PFSK-1 (cell line): ENCODE measurements around the gene NECTIN1.

Experiments
- FOXP2 ChIP-seq: optimal IDR thresholded peaks from 2 replicates; pipeline ENCODE3; 2011; ENCODE audit warnings: borderline replicate concordance, control low read depth, inconsistent platforms; ENCODE audit not compliant: insufficient read depth; ENCODE audit errors: extremely low read length, extremely low read depth
- SIN3A ChIP-seq: IDR thresholded peaks from 2 replicates; pipeline ENCODE4 v1.6.1; 2012; ENCODE audit warnings: mild to moderate bottlenecking, low read length, moderate library complexity, borderline replicate concordance; ENCODE audit not compliant: insufficient read depth
- TAF1 ChIP-seq: IDR thresholded peaks from 2 replicates; pipeline ENCODE4 v1.6.1; 2012; ENCODE audit warnings: low read length, control low read depth, borderline replicate concordance; ENCODE audit not compliant: insufficient read depth
- TF ChIP-seq, protein P1 (sequence below), 2 experiments: IDR thresholded peaks; 2 replicates each; pipeline versions ENCODE4 v1.6.1 to v1.8.0; 2011 to 2012; ENCODE audit warnings: low read depth in 2 of 2, low read length in 2 of 2, control low read depth in 1 of 2, inconsistent platforms in 1 of 2, mild to moderate bottlenecking in 1 of 2, moderate library complexity in 1 of 2; ENCODE audit not compliant: insufficient read depth in 1 of 2

DNA sequence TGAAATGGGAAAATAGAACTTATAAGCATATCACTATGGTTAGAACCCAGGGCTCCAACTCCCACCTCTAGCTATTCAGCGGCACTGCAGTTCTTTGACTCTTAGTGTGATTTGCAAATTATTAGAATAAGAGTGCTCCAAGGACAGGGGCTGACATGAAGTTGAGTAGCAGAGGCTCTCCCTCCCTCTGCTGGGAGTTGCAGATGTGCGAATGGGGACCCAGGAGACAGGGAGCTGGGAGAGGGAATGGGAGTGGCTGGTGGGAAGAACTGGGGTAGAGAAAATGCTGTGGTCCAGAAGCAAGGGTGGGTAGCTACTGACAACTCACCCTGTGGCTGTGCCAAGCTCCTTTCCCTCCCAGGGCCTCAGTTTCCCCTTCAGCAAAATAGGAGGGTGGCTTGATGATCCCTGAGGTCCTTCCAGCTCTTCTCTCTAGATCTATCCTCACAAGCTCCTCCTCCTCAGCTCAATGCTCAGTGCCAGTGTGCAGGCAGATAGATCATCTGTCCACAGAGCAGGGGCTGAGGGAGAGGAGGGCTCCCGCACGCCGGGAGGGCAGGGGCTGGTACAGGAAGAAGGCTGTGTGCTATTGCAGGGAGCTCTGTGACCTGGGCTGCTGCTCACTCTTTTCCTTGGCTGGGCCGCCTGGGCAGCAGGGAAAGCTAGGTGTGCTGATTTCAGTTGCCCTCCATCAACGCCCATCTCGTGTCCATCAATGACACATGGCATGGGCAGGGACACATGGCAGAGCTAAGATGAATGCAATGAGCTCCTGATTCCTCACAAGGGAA, 99.0 kb downstream of the NECTIN1 start:
- TF ChIP-seq TAF1 = no peak
- TF ChIP-seq FOXP2 = no peak
- TF ChIP-seq, protein P1, sequence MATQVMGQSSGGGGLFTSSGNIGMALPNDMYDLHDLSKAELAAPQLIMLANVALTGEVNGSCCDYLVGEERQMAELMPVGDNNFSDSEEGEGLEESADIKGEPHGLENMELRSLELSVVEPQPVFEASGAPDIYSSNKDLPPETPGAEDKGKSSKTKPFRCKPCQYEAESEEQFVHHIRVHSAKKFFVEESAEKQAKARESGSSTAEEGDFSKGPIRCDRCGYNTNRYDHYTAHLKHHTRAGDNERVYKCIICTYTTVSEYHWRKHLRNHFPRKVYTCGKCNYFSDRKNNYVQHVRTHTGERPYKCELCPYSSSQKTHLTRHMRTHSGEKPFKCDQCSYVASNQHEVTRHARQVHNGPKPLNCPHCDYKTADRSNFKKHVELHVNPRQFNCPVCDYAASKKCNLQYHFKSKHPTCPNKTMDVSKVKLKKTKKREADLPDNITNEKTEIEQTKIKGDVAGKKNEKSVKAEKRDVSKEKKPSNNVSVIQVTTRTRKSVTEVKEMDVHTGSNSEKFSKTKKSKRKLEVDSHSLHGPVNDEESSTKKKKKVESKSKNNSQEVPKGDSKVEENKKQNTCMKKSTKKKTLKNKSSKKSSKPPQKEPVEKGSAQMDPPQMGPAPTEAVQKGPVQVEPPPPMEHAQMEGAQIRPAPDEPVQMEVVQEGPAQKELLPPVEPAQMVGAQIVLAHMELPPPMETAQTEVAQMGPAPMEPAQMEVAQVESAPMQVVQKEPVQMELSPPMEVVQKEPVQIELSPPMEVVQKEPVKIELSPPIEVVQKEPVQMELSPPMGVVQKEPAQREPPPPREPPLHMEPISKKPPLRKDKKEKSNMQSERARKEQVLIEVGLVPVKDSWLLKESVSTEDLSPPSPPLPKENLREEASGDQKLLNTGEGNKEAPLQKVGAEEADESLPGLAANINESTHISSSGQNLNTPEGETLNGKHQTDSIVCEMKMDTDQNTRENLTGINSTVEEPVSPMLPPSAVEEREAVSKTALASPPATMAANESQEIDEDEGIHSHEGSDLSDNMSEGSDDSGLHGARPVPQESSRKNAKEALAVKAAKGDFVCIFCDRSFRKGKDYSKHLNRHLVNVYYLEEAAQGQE (IDR thresholded peaks at IDR 0.05; ENCODE audit: insufficient read depth in 1 of 2, low read depth in 2 of 2, low read length in 2 of 2) = no peak
- TF ChIP-seq SIN3A = no peak
